ENCODE measurements around the gene TAC4.
"Not testable (repeated sequence)": the region's sequence is repeated elsewhere in the genome, so short reads cannot be mapped to it uniquely, and the experiment has no call there.

TAC4 gene

DNA sequence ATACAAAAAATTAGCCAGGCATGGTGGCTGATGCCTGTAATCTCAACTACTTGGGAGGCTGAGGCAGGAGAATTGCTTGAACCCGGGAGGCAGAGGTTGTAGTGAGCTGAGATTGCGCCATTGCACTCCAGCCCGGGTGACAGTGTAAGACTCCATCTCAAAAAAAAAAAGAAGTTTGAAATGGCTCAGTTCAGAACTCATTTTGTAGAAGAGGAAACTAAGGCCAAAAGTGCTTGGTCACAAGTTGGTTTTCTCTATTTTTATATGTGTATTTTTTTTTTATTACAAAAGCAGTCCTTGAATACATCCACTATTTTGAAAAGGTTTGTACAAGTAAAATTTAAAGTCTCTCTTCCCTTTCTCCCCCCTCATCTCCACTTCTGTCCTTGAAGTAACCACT, 5.5 kb downstream of the TAC4 start:
- DNase-seq, result no peak

DNA sequence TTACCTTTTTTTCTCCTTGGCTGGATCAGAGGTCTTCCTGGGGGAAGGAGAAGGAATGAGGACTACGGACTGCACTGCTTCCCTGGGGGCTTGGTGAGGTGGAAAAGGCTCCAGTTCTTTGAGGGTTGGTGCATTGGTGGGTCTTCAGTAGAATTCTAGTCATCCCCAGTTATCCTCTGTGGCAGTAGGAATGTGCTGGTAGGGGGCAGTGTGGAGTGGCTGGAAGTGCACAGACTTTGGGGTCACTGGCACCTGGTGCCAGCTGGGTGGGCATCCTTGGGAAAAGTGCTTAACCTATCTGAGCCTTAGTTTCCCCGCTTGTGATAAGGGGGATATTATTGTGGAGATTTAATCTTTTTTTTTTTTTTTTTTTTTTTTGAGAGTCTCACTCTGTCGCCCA, 6.3 kb downstream of the TAC4 start:
- DNase-seq, result no peak

DNA sequence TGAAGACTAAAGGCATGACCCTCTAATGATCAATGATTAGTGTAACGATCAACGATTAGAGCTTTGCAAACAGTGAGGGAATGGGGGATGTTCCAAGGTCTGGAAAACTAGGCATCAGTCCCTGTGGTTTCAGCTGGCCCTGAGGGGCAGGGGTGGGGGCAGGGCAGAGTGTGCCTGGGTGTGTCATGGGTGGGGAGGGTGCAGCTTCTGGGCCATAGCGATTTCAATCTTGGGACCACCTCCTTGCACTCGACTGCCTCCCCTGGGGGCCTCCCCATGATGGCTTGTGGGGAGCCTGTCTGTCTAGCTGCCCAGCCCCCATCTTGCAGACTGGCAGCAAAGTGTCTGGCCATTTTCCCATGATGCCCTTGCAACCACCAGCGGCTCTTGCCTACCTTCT, 8.4 kb downstream of the TAC4 start:
- DNase-seq, result no peak

DNA sequence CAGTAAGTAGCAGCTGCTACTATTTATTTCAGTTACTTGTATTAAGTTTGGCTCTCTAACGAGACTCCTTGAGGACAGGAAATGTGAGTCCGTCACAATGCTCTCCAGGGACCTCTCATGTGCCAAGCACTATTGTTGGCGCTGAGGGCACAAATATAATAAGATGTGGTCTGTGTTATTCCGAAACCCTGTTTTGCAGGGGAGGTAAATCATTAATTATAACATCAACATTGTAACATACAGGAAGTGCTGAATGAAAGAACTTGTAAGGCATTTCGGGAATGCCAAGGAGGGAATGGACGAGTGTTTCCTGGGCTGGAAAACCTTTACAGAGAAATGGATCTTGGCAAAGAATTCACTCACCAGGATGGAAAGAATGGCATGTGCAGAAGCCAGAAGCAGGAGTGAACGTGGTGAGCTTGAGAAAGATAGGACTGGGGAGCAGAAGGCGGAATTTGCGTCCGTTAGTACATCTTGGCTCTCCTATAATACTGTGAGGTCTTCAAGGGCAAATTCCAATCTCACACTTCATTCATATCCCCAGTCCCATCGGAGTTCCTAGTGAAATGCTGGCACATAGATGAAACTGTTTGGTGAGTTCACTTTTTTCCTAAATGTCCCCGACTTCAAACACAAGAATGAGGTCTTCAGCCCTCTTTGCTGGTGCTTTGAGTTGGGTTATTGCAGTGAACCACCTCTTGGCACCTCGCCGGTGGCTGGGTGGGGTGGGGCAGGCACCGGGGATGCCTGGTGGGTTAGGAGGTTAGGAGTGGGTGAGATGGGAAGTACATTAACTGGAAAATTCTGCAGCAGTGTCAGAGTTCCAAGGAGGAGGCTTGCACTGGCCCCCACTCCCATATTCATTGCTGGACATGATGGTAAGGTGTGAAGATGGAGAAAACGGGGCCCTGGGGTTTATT, 11.5 kb downstream of the TAC4 start:
- DNase-seq, result no peak

DNA sequence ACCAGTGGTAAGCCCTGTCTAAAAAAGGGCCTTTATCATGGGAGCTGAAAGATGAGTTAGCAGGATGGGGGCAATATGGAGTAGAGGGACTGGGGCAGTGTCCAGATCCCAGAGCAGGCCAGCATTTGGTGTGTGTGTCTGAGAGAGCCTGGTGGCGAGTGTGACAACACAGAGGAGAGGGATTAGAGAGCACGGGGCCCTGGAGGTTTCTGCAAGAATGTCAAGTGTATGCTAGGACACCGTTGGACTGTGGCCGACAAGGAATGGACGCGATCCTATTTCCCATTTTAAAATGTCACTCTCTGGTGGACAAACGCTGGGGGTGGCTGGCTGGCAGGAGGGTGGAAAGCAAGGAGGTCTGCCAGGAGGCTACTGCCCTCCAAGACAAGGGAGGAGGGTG, 12.4 kb downstream of the TAC4 start:
- DNase-seq, result no peak

DNA sequence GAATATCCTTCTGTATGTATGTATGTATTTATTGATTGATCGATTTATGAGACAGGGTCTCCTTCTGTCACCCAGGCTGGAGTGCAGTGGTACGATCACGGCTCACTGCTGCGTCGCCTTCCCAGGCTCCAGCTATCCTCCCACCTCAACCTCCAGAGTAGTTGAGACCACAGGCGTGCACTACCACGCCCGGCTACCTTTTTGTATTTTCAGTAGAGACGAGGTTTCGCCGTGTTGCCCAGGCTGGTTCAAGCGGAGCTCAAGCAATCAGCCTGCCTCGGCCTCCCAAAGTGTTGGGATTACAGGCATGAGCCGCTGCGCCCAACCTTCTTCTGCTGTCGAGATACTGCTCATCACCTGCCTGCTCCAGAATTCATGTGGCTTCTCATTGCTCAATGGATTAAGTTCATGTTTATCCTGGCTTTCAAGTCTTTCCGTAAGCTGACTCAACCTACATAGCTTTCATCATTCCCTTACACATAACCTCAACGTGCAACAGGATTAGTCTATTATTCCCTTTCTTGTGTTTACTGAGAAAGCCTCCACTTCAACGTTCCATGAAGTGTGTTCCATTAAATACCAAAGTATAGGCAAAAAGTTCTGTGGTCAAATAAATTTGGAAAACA, 13.6 kb downstream of the TAC4 start:
- DNase-seq, result no peak

DNA sequence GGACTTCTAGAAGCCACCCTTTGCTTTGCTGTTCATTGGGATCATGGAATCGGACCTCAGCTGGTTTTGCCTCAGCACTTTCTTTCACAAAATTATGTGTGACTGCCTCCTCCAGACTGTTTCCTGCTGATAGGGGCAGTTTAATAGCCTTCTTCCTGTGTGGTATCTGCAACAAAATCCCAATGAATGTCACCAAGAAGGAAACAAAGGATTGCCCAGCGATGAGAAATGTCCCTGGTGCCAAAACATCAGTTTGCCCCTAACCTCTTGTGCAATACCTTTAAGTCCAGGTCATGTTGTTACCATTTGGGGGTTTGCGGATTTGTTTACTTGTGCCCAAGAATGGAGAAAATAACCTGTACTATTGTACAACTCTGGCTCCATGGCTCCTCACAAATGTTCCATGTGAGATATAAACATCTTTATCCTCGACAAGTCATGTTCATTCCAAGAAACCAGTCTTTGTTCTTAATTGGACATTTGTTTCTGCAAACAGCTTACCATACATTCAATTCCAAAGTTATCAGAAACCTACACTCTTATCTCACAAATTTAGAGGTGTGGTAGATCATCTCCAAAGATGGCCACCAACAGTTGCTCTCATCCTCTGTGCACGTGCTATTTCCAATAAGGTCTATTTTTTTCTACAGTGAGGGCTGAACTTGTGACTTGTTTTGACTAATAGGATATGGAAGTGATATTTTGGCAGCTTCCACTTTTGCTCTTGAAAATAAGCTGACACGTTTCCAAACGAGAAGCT, 14.8 kb downstream of the TAC4 start:
- no peak for DNase-seq

DNA sequence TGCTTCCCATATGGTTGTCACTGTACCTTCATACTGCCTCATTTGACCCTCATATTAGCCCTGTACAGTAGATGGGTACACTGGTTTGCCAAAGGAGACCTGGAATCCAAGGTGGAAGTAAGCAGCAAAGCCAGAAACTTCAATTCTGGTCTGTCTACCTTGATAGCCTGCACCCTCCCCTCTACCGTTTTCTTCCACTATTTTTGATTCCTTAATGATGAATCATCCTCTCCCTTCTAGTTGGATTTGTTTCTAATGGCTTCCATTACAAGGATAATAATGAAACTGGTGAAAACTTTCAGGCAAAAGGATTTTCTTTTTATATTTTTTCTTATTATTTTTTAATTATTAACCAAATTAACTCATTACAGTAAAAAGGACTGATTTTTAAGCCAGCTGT, 17.3 kb downstream of the TAC4 start:
- no peak for DNase-seq

DNA sequence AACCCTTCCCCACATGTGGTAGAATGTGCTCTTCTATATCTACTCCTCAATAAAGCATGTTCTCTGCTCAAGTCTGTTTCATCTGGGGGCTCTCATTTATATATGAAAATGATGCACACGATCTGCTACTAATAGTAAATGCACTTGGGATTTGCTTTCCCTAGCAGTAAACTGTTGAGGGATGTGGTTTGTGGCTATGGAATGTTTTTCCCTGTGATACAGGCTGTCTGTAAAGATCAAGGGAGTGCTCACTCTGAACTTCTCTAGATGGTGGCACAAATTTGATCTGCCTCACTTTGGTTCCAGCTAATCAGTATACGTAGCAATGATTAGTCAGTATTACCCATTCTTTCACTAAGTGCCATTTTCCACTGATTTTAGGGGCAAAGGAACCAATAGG, 18.8 kb downstream of the TAC4 start:
- DNase-seq, result no peak

DNA sequence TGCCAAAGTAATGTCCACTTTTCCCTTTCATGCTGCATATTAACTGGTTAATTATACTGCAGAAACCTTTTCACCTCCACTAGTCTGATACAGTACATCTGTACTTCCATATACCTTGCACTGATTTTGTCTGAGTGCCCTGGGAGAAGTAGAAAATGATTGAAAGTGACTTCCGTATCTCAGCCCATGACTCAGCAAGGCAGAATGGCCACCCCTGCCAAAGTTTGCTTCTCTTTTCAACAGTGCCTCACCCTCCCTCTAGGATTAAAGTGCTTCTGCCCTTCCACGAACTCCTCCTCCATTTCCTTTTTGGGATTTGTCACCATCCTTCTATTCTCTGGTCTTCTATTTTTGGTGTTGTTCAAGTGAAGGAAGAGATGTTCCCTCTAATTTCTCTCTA, 19.5 kb downstream of the TAC4 start:
- not testable (repeated sequence) for DNase-seq

DNA sequence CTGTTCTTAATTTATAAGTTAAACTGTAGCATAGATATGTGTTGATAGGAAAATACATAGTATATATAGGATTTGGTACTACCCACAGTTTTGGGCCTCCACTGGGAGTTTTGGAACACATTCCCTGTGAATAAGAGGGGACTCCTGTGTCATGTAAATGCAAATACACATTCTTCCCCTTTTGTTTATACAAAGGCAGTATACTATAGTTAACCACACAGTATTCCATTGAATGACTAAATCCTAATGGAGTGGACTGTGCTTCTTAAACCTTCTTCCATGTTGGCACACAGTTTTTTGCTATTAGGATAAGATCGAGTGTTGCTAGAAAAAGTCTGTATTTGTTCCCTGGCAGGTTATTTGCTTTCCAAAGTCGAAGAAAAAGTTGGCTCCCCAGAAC, 22.2 kb downstream of the TAC4 start:
- DNase-seq, result no peak

DNA sequence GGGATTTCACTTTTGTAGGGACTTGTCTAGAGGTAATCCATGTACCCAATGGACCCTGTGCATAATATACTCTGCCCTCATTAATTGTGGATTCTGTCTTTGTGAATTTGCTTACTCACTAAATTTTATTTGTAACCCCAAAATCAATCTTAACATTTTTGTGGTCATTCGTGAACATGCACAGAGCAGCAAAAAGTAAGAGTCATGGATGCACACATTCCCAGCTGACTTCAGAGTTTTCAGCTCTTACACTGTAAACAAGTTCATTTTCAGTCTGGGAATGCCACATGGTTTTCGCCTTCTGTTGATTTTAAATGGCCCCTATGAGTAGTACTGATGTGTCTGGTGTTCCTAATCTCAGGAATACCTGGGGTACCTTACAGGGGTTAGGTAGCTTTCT, 24.3 kb downstream of the TAC4 start:
- no peak for DNase-seq

DNA sequence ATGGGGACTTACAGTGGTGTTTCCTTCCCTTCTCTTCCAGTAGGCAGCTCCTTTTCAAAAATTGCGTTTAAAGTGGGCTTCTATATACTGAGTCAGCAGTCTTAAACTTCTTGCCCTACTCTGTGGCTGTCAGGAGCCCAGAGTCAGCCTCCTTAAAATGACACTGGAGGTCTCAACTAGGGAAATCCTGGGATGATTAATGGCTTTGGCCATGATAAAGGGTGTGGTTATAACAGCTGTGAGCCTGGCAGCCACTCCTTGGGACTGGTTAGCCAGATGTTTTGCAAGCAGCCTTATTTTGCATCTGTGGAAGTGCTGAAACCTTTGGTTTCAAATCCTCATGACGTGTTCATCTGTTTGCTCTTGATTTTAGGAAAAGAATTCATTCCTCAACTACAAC, 25.0 kb downstream of the TAC4 start:
- no peak for DNase-seq

DNA sequence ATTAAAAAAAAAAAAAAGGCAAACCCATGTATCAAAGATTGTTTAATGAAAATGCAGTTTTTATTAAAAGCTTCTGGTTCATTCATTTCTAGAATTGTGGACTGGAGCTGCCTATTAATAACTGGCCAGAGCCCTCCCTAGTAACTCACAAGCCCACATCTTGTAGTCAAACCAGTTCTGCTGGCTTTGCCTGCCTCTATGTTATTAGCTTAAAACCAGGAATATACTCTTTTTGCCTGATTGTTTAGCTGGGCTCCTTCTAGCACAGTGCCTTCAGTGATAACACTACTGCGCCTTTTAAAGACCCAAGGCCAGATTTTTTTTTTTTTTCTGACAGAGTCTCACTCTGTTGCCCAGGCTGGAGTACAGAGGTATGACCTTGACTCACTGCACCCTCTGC, 26.0 kb downstream of the TAC4 start:
- DNase-seq, result no peak

DNA sequence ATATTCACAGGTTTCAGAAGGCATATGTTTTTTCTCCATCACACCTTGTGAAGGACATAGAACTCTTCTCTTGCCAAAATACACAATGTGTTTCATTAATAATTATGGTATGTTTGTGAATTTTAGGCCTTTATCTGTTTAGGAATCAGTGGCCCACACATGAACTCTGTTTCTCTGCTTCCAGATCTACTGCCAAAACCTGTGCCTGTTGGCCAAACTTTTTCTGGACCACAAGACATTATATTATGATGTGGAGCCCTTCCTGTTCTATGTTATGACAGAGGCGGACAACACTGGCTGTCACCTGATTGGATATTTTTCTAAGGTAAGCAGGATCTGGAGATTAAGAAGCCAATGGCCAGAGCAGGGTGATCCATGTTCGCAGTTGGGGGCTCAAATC, 26.4 kb downstream of the TAC4 start:
- DNase-seq, result no peak

DNA sequence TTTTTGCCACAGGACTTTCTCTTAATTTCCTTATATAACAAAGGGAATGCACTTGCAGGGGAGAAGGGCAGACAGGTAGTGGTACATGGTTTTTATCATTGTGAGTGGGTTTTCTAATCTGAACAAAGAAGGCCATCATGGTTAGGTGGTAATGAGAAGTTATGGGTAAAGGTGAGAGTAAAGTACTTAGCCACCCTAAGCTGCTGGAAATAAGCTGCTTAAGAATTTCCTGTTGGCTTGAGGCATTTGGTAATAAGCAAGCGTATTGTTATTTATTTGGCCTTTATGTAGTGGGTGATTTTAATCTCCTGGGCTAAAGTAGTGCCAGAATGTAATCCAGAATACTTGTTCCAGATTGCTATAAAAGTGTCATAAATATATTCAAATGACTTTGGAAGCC, 27.1 kb downstream of the TAC4 start:
- DNase-seq, result no peak

DNA sequence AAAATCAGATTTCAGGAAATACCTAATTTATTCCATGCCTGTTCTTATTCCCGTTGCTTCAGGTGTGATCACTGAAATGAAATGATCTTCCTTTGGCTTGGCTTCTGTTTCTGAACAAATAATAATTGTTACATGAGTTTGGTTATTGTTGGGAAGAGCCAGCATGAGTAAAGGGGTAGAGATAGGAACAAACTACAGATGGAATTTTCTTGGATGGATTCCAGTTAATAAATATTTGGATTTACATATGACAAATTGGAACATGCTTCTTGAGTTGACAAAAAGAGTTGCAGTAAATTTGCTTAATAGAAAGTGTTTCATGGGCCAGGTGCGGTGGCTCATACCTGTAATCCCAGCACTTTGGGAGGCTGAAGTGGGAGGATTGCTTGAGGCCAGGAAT, 28.2 kb downstream of the TAC4 start:
- no peak for DNase-seq

DNA sequence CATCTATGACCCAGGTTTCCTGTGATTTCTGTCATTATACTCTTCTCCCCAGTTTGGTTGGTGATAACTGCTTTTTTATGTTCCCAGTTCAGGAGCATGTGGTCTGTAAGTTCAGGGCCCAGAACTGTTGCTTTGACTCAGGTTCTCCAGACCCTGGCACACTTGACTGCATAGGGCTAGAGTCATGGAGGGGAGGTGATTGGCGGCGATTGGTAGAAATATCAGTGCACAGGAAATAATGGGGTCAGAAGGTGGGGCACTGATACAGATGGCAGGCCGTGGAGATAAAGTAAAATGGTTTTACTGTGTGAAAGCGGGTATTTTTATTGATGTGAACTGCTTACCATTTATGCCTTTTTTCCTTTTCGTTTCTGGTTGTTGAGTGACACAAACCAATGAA, 28.7 kb downstream of the TAC4 start:
- no peak for DNase-seq

DNA sequence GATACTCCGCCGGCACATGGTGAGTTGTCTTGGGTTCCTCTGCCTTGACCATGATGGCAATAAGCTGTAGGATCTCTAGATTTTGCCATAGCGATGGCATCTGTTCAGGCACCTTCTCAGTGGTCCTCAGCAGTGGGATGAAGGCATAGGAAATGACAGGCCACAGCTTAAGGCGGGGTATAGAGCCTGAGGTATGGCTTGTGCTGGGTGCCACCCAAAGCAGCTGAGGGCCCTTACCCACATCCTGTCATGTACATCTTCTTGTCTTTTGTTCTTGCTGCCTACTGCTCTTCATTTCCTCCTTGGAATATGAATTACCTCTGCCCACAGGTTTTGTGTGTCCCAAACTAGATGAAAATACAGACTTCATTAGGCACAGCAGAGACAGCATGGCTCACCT, 29.9 kb downstream of the TAC4 start:
- no peak for DNase-seq

DNA sequence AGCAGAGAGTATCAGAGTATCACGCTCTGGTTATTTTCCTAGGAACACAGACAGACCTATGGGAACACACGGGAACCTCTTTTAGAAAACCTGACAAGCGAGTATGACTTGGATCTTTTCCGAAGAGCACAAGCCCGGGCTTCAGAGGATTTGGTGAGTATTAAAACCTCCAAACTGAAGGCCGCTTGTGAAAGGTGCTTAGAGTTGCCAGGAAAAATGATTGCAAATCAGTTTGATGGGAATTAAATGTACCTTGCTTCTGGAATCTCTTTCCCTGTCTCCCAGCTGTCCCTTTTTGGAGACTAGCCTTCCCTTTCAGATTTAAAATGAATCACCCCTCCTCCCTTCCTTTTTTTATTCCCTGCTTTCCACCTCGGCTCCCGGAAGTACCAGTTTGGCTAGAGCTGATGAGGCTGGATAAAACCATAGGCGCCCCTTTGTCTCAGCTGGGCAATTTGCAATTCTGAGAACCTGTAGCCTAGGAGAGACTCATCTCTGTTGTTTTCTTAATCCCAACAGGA, 32.0 kb downstream of the TAC4 start:
- DNase-seq, result no peak

DNA sequence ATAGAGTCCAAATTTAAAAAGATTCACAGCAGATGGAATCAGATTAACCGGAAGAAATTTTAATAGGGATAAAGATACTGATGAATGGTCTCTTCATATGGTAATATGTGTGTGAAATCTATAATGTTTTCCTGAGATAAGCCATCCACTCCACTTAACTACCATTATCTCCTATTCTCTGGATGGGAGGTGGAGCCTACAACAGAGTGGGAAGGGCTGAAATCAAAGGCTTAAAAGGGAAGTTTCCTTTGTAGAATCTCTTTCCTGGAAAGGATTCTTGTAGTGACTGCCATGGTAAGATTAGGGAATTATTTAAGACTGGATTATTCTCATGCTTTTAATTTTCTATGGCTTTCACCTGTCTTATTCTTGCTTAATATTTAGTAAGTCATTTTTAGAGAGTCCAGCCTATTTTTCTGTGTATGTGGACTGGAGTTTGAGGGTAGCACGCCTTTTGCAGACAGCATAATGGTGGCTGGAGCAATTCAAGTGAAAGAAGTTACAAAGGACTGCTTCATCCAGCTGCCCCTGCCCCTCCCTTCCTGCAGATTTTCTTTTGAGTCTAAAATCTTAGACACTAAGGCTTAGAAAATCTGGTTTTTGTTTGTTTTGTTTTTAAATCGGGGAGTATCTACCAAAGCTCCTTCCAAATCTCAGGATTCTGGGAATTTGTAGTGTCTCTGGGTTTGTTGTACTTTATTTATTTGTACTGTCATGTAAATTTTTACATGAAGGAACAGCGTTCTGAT, 32.9 kb downstream of the TAC4 start:
- no peak for DNase-seq

DNA sequence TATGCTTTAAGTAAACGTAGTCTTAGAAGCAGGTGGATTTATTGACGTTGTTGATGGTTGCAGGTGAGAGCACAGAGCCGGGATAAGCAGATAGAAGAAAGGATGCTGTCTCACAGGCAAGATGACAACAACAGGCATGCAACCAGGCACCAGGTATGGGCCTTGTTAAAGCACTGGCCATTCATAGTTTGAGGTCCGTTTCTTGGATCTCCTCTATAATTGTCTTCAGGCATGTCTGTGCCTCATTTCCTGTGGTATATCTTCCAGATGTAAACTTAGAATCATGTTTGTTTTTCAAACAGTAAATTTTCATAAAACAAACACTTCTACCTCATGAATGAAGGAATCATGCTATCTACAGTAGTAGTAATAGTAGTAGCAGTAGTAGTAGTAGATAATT, 38.8 kb downstream of the TAC4 start:
- DNase-seq, result no peak

DNA sequence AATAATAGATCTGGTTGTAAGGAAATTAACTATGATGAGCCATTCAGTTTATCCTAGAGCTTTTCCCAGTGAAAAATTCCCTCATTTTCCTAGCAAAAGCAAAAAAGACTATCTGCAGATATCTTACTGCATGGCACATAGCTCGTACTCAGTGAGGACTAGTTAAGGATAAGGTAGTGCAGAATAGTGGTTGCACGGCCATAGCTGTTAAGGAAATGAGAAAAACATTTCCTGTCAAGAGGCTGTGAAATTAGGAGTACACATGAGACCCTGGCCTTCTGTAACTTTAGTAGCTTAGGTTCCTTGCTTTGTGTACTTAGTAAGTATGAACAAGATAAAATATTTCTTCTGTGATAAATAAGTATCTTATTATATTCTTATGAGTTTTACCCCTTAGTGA, 49.1 kb downstream of the TAC4 start:
- DNase-seq, result no peak

Measured in NCI-H524 treated with DMSO at 0.1 percent for 48 hours (cell line).